NCI-H128 (cell line): Measurements from ENCODE around the gene APBA2.
"Not testable (repeated sequence)": the region's sequence is repeated elsewhere in the genome, so short reads cannot be mapped to it uniquely, and the experiment has no call there.

Experiments used
- DNase-seq: peaks from one replicate; lab custom pipeline; 2025; ENCODE audit not compliant: unreplicated experiment; lab: John Stamatoyannopoulos, UW

APBA2 gene

DNA sequence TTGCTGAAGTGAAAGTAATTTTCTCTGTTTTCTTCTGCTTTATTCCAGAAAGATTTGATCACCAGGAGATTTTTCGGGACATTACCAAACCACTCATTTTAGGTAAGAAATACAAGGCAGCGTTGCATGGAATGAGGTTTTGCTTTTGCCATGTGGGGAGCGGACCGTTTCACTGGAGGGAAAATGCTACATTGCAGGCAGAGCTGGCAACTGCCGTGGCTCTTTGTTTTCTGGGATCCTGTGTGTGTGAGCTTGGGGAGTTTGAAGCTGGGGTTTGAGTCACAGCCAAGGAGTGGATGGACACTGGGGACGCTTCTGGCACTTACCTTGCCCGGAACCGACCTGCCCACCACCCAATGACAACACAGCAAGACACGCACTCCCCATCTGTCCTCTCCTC is 109.9 kb downstream of the APBA2 start:
- DNase-seq, result no peak

DNA sequence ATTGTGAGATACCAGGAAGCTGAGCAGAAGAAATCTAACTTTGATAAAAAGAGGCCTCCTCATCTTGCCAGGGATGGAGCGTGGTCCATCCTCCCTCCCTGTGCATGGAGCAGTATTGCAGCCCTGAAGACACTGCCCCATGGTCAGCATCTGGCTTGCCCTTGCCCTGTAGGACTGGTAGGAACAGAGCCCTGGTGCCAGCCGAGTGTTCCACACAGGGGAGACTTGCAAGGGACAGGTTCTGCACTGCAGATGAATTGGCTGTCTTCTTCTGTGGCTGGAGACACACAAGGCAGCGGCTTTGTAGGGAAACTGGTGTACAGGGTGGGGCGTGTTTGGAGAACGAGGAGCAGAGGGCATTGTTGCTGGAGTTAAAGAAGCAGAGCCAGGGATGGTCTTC is 110.5 kb downstream of the APBA2 start:
- DNase-seq, result no peak

DNA sequence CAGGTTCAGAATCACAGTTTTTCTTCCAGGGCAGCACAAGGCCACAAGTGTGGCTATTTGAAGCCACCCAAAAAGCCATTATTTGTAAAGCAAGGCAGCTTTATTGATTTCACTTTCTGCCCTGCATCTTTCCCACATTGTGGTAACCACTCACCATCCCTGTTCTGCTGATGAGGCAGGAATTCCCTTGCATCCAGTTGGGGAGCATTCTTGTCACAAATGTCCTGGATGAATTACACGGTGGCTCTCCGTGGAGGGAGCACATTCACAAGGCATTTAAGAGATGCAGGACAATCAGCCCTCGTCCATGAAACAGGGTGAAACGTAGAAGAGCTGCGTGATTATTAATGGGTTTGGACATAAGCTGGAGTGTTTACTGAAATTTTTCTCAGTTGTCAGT is 111.2 kb downstream of the APBA2 start:
- no peak for DNase-seq

DNA sequence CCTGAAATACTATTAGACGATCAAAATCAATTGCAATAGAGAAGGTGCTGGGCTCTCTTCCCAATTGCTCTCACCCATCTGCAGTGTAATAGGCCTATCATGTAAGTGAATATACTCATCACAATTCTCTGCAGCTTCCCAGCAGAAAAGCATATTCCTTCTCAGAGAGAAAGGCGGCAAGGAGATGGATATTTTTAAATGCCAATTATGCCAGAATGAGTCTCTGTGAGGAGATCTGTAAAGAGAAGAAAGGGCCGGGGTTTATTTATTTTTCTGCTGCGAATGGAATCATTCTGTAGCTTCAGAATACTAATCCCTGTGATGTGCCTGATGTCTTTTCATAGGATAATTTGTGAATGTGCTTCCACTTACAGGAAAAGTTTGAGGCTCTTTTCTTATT is 112.0 kb downstream of the APBA2 start:
- no peak for DNase-seq

DNA sequence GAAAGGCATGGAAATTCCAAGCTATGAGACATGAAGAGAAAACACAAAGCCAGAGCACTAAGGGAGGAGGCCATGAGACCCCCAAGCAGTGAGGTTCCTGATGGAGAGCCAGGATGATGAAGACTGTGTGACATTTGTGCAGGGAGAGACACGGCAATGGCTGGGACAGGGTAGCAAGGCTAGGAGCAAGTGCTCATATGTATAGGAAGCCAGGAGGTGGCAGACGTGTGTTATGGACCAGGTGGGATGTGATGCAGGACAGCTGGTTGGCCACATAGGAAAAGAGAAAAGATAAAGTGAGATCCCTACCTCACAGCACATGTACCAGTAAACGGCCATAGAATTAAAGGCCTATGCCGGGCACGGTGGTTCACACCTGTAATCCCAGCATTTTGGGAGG is 112.7 kb downstream of the APBA2 start:
- DNase-seq, result no peak

DNA sequence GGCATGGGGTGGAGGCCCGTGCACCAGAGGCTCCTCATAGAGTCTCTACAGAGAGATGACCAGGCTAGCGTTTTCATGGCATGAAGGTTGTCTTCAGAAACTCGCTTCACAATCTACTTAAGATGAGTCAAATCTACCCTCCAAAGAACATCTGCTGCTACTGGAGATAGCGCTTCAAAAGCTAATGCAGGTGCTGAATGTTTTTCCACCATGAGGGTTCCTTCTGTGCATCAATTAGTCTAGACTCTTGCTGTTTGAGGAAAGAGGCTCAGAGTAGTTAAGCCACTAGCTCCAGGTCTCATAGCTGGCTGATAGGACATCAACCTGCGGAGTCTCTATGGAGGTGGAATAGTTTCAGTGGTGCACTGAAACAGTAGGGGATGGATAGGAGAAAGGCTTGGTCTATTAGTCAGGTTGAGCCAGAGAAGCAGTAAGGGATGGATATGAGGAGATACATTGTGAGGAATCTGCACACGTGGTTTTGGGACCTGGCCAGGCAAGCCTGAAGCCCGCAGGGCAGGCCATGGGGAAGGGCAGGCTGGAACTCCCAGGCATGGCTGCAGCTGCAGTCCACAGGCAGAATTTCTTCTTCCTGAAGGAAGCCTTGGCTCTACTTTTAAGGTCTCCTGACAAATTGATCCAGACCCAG is 117.5 kb downstream of the APBA2 start:
- no peak for DNase-seq

DNA sequence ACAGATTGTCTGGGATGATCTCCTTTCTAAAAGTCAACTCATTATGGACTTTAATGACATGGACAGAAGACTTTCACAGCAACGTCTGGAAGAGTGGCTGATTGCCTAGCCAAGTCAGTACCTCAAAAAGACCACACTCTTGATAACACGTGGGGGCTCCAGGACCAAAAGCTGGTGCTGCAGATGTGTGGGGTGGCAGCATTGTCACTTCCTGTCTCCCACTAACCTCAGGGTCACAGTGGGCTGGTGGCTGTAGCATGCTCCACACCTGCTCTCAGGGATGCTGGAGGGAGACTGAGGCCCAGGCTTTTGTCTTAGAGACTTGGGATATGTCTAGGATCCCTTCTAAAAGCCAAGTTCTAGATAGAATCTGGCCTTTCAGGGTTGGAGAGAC is 118.1 kb downstream of the APBA2 start:
- DNase-seq, result no peak

DNA sequence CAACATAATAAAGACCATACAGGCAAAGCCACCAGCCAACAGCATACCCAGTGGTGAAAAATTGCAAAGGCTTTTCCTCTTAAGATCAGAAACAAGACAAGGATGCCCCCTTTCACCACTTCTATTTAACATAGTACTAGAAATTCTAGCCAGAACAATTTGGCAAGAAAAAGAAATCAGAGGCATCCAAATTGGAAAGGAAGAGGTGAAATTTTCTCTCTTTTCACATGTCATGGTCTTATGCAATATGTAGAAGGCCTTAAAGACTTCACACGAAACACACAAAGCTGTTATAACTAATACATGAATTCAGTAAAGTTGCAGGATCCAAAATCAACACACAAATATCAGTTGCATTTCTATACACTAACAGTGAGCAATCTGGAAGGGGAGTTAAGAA is 120.2 kb downstream of the APBA2 start:
- no peak for DNase-seq

DNA sequence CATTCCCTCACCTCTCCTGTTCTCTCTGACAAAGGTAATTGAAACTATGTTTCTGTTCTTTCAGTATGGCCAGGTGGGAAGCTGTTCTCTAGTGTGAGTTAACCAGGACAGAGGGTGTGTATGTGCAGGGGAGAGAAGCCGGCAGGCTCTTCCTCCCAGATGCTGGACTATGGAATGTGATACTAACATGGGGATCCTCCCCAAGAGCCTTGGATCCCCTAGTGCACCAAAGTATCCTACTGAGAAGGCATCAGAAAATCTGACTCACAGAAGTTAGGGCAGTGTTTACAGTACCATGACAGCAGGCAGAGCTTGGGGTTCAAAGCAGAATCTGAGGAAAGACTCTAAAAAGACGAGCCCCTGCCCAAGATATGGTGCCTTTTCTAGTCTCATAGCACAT is 123.1 kb downstream of the APBA2 start:
- DNase-seq, result no peak

DNA sequence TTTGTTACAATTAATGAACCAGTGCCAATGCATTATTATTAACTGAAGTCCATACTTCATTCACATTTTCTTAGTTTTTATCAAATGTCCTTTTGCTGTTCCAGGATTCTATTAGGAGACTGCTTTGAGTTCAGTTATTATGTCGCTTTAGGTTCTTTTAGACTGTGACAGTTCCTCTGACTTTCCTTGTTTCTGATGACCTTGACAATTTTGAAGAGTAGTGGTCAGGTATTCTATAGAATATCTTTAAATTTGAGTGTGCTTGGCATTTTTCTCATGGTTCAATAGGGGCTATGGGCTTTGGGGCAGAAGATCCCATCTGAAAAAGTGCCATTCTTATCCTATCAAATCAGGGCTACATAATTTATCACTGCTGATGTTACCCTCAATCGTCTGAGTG is 126.3 kb downstream of the APBA2 start:
- DNase-seq, result no peak

DNA sequence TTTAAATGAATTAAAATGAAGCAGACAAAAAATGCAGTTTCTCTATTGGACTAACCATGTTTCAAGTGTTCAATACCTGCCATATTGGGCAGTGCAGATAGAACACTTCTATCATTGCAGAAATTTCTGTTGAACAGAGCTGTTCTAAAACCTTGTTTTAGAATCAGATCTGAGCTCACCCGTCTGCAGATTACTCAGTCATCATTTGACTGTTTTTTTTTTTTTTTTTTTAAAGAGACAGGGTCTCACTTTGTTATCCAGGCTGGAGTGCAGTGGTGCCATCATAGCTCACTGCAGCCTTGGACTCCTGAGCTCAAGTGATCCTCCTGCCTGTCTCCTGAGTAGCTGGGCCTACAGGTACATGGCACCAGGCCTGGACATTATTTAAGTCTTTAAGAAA is 128.7 kb downstream of the APBA2 start:
- DNase-seq, result no peak

DNA sequence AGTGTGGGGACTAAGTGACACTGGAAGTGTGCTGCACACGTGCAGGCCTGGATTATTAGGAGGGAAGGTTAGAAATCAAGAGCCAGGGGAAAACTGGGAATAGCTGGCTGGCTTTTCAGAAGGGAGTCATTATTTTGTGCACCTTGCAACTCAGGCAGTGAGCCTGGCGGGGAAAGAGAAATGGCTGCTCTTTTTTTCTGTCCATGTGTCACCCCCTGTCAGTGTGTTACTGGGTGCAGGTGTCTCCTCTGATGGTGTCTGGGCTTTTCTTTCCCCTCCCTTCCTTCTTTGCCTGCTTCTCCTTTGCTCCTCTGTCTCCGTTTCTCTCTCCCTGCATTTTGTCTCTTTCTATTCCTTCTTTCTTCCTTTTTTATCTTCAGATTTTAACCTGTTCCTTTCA is 130.7 kb downstream of the APBA2 start:
- no peak for DNase-seq

DNA sequence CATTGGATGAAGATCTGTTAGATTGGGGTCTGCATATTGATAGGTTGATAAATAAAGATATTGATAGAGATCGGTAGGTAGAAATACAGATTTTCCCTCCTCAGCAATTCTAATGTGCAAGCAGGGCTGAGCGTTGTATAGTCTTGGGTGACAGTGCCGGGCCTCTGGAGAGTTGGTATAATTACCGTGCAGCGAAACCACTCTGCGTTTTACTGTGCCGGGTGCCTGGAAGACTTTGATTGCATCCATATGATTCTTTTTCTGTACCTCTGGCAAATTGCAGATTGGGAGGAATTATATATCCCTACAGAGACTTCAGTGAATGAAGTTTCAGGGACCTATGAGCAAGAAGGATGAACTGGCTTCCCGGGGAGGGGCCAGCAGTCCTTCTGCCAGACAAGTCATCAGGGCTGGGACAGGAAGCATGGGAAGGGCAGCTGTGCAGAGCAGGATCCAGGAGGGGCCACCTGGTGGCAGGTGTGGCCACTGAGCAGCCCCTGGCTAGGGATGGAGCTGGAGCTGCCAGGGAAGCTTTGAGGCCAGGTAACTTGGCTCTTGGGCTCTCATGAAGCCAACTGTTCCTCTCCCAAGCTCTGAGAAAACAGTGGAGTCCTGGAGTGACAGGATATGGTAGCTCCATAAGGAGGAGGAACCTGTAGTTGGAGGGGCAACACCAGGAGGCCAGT is 132.5 kb downstream of the APBA2 start:
- DNase-seq, result no peak

DNA sequence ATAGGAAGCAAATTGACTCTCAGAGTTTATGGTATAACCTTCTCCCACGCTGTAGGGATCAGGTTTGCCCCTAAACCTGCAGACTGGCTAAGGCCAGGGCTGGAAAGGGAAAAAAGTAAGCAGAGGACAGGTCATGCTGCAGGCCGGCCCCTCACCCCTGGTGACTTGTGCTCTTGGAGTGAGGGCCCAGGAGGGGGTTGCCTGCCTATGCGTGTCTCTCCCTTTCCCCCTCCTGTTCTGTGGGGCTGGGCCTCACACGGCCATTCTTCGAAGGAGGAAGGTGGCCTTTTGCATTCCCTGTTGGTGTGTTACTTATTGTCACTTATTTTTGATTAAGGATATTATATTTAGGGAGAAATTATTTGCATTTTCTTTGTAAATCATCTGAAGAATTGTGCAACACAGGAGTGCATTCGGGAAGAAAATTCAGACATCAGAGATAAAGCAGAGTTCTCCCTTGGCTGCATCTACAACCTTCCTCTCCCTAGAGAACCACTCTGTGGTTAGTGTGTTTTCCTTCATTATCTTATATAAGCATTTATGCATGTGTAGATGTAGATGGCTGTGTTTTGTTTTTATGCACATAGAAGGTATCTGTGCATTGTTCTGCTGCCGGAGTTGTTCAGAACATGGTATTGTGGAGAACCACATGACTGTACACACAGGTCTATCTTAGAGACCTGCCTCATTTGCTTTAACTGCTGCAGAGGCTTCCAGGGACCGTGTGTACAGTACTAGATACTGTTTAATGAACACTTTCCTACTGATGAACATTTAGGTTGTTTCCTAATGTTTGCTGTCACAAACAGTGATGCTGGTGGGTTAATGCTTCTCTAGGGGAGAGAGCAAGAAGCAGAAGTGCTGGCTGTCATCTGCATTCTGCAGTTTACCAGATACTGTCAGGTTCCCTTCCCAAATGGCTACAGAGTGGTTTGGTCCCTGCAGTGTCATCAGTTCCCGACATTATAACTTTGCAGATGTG is 133.5 kb downstream of the APBA2 start:
- DNase-seq, result no peak

DNA sequence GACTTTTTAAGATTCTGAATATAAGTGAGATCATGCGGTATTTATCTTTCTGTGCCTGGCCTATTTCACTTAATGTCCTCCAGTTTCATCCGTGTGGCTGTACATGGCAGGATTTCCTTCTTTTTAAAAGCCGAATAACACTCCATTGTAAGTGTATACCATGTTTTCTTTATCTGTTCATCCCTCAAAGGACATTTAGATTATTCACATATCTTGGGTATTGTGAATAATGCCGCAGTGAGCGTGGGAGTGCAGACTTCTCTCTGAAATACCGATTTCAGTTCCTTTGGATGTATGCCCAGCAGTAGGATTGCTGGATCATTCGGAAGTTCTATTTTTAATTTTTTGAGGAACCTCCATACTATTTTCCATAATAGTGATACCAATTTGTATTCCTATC is 136.1 kb downstream of the APBA2 start:
- DNase-seq, result no peak

DNA sequence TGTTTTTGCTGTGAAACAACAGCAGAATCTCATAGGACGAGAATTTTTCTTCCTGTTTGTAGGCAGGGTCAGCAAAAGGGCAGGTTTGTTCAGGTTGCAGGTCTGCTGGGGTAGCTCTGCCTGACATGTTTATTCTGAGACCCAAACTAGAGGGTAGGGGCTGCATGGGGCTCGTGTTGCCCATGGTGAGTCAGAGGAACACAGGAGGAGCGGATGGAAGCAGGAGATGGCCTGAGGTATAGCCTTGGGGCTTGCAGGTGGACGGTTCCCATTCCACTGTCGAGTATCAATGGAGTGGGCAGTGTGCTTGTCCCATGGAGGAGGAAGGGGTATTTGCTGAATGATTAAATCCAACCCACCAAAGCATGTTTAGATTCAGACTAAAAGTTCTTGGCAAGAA is 138.9 kb downstream of the APBA2 start:
- no peak for DNase-seq

DNA sequence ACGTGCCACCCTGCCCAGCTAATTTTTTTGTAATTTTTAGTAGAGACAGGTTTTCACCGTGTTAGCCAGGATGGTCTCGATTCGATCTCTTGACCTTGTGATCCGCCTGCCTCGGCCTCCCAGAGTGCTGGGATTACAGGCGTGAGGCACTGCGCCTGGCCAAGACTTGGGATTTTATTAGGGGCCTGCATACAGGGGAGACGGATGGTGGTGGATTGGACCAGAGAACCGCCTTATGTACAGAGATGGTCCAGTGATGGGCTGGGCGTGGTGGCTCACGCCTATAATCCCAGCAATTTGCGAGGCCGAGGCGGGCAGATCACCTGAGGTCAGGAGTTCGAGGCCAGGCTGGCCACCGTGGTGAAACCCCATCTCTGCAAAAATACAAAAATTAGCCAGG is 139.6 kb downstream of the APBA2 start:
- DNase-seq, result not testable (repeated sequence)

DNA sequence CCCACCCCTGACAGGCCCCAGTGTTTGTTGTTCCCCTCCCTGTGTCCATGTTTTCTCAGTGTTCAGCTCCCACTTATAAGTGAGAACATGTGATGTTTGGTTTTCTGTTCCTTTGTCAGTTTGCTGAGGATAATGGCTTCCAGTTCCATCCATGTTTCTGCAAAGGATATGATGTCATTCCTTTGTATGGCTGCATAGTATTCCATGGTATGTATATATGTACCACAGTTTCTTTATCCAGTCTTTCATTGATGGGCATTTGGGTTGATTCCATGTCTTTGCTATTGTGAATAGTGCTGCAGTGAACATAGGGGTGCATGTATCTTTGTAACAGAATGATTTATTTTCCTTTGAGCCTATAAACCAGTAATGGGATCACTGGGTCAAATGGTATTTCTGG is 142.4 kb downstream of the APBA2 start:
- DNase-seq, result not testable (repeated sequence)

DNA sequence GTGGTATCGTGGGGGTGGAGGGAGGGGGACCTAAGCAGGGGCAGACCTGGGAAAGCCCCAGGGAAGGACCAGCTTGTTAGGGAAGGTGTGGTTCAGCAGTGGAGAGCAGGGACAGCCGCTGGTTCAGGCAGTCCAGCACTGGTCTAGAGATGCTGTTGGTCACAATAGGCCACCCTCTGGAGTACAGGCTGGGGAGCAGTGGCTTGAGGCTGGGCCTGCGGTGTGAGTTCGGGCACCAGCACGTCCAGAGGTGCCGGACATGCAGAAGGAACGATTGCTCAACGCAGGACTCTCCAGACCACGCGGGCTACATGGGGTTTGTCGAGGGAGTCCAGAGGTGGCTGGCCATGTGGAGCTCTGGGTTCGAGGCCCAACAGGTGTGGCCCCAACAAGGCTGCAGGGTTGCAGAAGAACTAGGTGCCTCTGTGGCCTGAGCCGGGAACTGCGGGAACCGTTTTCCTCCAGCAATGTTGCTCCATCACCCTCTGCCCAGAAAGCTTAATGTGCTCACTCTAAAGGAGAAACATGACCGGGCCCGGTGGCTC is 143.9 kb downstream of the APBA2 start:
- DNase-seq, result no peak

DNA sequence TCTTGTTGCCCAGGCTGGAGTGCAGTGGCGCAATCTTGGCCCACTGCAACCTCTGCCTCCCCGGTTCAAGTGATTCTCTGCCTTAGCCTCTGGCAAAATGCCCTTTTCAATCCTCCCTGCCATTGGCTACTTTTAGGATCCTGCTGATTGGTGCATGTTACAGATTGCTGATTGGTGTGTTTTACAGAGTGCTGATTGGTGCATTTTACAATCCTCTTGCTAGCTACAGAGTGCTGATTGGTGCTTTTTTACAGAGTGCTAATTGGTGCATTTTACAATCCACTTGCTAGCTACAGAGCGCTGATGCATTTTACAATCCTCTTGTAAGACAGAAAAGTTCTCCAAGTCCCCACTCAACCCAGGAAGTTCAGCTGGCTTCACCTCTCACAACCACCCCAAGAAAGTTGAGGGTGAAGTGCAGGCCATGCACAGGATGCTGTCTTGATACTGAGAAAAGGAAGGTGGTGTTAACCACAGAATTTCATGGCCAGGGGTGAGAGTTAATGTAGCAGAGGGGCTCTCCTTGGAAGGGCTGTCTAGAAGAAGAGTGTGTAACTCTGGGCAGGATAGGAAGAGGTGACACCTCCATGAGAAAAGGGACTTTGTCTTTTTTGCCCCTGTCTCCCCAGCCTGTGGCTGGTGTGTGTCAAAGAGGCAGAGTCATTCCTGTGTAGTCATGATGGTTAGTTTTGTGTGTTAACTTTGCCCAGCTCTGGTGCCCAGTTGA is 145.9 kb downstream of the APBA2 start:
- no peak for DNase-seq

DNA sequence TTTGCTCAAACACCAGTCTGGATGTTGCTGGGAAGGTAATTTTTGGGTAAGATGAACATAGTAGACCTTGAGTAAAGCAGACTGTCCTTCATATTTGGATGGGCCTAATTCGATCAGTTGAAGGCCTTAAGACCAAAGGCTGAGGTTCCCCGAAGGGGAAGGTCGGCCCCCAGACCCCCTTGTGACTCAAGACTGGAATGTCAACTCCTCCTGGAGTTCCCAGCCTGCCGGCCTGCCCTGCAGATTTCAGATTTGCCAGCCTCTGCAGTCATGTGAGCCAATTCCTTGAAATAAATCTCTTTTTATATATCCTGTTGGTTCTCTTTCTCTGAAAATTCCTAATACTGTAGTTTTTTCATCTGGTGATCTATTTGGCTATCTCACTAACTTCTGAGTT is 146.5 kb downstream of the APBA2 start:
- no peak for DNase-seq
